Right atrium auricular region (tissue), 2 donors: ENCODE measurements around the gene SP110. TPM values are rescaled to one million over a fixed set of nuclear protein-coding genes. Genes with fewer than 3 reads are reported as not detected.
A peak's percentile ranks its signal among the peaks of the same experiment; 100 is the strongest.

Experiments used
- DNase-seq: peaks from one replicate; pipeline ENCODE4 v3.0.0-alpha.2; 2019; ENCODE audit warnings: low spot score
- H3K27ac ChIP-seq, 2 donors: fragments of 200-600 bp; sonication (generic); 1 replicate in 1 of 2; 2 replicates in 1 of 2; pipeline ENCODE4 v1.5.1; 2016 to 2019
- H3K27me3 ChIP-seq, 2 donors: fragments of 200-600 bp; sonication (generic); one replicate each; pipeline versions ENCODE4 v1.5.1 to v1.6.0; 2017 to 2019
- H3K36me3 ChIP-seq: fragments of 200-600 bp; sonication (generic); one replicate; pipeline ENCODE4 v1.5.1; 2016
- H3K4me1 ChIP-seq, 2 donors: fragments of 200-600 bp; sonication (generic); one replicate each; pipeline versions ENCODE4 v1.5.1 to v1.6.0; 2017 to 2019
- H3K4me3 ChIP-seq, 2 donors: fragments of 200-600 bp; sonication (generic); 1 replicate in 1 of 2; 2 replicates in 1 of 2; pipeline ENCODE4 v1.5.1; 2017 to 2019; ENCODE audit warnings: mild to moderate bottlenecking in 1 of 2, moderate library complexity in 1 of 2
- H3K9me3 ChIP-seq, 2 donors: fragments of 200-600 bp; sonication (generic); one replicate each; pipeline ENCODE4 v1.5.1; 2019
- total RNA-seq, 2 donors: library from RNA; depleted of rRNA; stranded (reverse); fragments of >200 nt; gene quantifications; one replicate each; pipeline ENCODE4 v1.1.0, GENCODE V29; 2016
- TF ChIP-seq, protein P1 (sequence below), 2 donors: fragments of 200-600 bp; sonication (generic); IDR thresholded peaks; one replicate each; pipeline ENCODE4 v1.5.1; 2019; ENCODE audit warnings: antibody characterized with exemption in 2 of 2

SP110 gene
- total RNA-seq, 2 donors from 2014 or later = 7.5 to 10.3 TPM

DNA sequence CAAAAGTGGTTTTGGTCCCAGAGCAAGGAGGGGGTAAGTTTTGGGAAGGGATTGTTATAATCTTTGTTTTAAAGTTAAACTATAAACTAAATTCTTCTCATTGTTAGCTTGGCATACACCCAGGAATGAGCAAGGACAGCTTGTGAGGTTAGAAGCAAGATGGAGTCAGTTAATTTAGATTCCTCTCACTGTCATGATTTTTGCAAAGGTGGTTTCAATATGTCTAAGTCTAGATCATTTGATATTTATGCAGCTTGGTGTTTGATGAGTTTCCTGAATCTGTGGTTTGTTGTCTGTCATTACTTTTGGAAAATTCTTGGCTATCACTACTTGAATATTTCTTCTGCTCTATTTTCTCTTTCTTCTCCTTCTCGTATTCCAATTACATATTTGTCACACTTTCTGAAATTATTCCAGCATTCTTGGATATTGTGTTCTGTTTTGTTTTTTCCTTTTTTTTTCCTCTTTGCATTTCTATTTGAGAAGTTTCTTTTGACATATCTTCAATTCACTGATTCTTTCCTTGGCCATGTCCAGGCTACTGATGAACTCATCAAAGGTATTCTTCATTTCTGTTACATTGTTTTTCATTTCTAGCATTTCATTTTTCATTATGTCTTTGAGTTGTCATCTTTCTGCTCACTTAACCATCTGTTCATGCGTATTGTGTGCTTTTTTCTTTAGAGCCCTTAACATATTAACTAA lies 10.9 kb upstream of the SP110 start:
- DNase-seq = no peak
- no peaks in the 10 kb centered on the region for H3K27me3 ChIP-seq
- peaks cover 0 to 24% of the 10 kb centered on the region in 2 donors for H3K9me3 ChIP-seq
- no peak overlapping the region for H3K27ac ChIP-seq
- H3K4me3 ChIP-seq = no peak overlapping the region
- TF ChIP-seq, protein P1, sequence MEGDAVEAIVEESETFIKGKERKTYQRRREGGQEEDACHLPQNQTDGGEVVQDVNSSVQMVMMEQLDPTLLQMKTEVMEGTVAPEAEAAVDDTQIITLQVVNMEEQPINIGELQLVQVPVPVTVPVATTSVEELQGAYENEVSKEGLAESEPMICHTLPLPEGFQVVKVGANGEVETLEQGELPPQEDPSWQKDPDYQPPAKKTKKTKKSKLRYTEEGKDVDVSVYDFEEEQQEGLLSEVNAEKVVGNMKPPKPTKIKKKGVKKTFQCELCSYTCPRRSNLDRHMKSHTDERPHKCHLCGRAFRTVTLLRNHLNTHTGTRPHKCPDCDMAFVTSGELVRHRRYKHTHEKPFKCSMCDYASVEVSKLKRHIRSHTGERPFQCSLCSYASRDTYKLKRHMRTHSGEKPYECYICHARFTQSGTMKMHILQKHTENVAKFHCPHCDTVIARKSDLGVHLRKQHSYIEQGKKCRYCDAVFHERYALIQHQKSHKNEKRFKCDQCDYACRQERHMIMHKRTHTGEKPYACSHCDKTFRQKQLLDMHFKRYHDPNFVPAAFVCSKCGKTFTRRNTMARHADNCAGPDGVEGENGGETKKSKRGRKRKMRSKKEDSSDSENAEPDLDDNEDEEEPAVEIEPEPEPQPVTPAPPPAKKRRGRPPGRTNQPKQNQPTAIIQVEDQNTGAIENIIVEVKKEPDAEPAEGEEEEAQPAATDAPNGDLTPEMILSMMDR (IDR thresholded peaks at IDR 0.05) = no peak
- H3K4me1 ChIP-seq = no peaks in the 10 kb centered on the region
- no peaks in the 10 kb centered on the region for H3K36me3 ChIP-seq

DNA sequence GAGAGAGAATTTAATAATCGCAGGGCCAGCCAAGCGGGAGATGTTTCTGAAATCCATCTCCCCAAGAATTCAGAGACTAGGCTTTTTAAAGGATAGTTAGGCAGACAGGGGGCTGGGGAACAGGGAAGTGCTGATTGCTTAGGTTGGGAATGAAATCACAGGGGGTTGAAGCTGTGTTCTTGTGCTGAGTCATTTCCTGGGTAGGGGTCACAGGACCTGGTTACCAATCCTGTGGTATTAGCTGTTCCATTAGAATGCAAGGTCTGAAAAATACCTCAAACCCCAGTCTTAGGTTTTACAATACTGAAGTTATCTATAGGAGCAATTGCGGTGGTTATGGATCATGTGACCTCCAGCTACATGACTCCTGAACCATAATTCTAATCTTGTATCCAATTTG lies 10.3 kb upstream of the SP110 start:
- Histone ChIP-seq H3K27ac (no peak overlapping the region), H3K4me1 (no peaks in the 10 kb centered on the region), H3K4me3 (no peak overlapping the region), H3K27me3 (no peaks in the 10 kb centered on the region), H3K9me3 (peaks cover 0 to 24% of the 10 kb centered on the region in 2 donors), H3K36me3 (no peaks in the 10 kb centered on the region)
- no peak for DNase-seq
- TF ChIP-seq, protein P1 (IDR thresholded peaks at IDR 0.05) = no peak

DNA sequence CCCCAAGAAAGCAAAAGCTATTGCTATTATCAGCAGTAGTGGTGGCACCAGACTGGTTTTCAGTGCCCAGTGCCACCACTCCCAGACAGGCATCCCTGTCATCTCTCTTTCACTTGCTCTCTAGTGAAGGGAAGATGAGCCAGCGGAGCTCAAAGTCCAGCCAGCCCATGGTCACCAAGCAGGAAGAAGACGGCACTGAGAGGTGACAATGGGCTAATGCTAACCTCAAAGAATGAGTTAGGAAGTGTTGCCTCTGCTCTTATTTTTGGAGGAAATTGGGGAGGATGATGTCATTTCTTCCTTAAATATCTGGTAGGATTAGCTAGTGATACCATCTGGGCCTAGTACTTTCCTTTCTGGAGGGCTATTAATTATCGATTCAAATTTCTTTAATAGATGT lies 7.4 kb upstream of the SP110 start:
- no peak overlapping the region for H3K4me3 ChIP-seq
- H3K4me1 ChIP-seq = no peaks in the 10 kb centered on the region
- TF ChIP-seq, protein P1 (IDR thresholded peaks at IDR 0.05) = no peak

DNA sequence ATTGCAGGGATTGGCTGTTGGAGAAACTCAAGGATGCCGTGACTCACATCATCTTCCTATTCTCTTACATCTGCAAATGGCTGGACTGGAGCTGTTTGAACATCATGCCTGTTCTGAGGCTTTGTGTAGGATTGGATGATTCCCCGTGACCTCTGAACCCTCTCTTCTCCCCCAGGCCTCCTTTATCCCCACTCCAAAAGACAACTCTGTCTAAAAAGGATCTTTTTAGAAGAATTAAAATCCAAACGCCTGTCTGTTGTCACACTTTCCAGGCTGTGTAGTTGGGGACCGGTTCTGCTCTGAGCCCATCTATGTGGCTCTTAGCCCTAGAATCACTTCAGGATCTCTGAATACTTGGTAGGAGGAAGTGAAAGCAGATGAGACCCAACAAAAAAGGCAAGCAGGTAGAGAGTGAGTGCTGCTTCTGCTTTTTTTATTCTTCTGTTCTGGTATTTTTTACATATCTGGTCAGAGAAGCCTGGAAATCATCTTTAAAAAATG lies 6.3 kb upstream of the SP110 start:
- no peak for DNase-seq
- H3K36me3 ChIP-seq = no peaks in the 10 kb centered on the region
- H3K4me1 ChIP-seq = no peaks in the 10 kb centered on the region
- H3K27ac ChIP-seq = no peak overlapping the region
- TF ChIP-seq, protein P1 (IDR thresholded peaks at IDR 0.05) = no peak
- H3K27me3 ChIP-seq = no peaks in the 10 kb centered on the region
- H3K9me3 ChIP-seq = peaks cover 0 to 13% of the 10 kb centered on the region in 2 donors
- no peak overlapping the region for H3K4me3 ChIP-seq

More for the DNA sequence above, 7.4 kb upstream of the SP110 start:
- DNase-seq = no peak
- H3K9me3 ChIP-seq = peaks cover 0 to 24% of the 10 kb centered on the region in 2 donors
- no peak overlapping the region for H3K27ac ChIP-seq
- no peaks in the 10 kb centered on the region for H3K36me3 ChIP-seq
- no peaks in the 10 kb centered on the region for H3K27me3 ChIP-seq

DNA sequence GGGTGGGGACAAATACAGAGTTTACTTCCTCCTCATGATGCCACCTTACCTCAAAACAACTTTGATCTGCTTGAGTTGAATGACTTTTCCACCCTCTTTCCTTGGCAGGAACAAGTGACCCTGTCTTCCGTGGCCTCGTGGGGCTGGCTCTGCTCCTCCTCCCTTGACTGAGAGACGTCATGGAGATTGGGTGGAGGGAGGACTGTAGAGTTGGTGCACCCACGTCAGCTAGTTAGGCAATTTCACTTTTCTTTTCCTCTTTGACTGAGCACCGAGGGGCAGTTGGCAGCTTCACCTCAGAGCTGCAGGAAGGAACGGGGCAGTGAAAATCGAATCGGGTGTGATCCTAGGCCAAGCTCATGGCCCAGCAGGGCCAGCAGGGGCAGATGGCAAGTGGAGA lies 5.7 kb upstream of the SP110 start, which contains the start of gene SP140:
Gene SP140 (plus strand): TSS at position 251 of the 400 bp plus-strand sequence. CDS start 109 bp downstream, at position 360.
- H3K4me1 ChIP-seq = peaks cover 0 to 3% of the 10 kb centered on the region in 2 donors
- H3K36me3 ChIP-seq = no peaks in the 10 kb centered on the region
- H3K4me3 ChIP-seq = no peak within 1 kb of the TSS
- H3K9me3 ChIP-seq = peaks cover 0 to 7% of the 10 kb centered on the region in 2 donors
- peak; percentile 66 for DNase-seq
- H3K27ac ChIP-seq = no peak within 1 kb of the TSS
- TF ChIP-seq, protein P1 (IDR thresholded peaks at IDR 0.05) = no peak
- no peaks in the 10 kb centered on the region for H3K27me3 ChIP-seq
